ENCODE measurements around the gene ZC3H12D. TPM values are rescaled to one million over a fixed set of nuclear protein-coding genes. Genes with fewer than 3 reads are reported as not detected.

The ZC3H12D gene
- total and polyA plus RNA-seq, 9 of the 15 experiments (the other 6 are each of a cell fraction or from before 2014, with no cell fraction given): 0.04 to 0.27 (median 0.05) TPM; not detected in 3

- TF ChIP-seq ZNF609 (CRISPR knock-in tag; IDR thresholded peaks at IDR 0.05; ENCODE audit: borderline replicate concordance) (no peak), GATA2 (CRISPR knock-in tag; IDR thresholded peaks at IDR 0.05) (peak; percentile 69; the same call in 1 of the 2 replicates), L3MBTL2 (IDR thresholded peaks at IDR 0.05) (0 out of 2 replicates have a peak, but pooled peaks have one; percentile 19), CBX3 (IDR thresholded peaks at IDR 0.05; ENCODE audit: borderline replicate concordance in 1 of 2, low read length in 2 of 2) (no peak), SLC30A9 (CRISPR knock-in tag; IDR thresholded peaks at IDR 0.05) (no peak), PHB (CRISPR knock-in tag; IDR thresholded peaks at IDR 0.05) (no peak), ZNF511 (CRISPR knock-in tag; IDR thresholded peaks at IDR 0.05) (no peak), NR3C1 (CRISPR knock-in tag; IDR thresholded peaks at IDR 0.05) (no peak), MTA1 (IDR thresholded peaks at IDR 0.05; ENCODE audit: borderline replicate concordance) (no peak), PHF8 (IDR thresholded peaks at IDR 0.05; ENCODE audit: borderline replicate concordance, low read length) (no peak)
These were observed at the start of gene ZC3H12D (continued) for GRCh38 chr6:149484733-149485700.

Data from K562 (cell line).